ENCODE data around the gene GRB10. TPM values are rescaled to one million over a fixed set of nuclear protein-coding genes. Genes with fewer than 3 reads are reported as not detected.

GRB10 gene
- total and polyA plus RNA-seq, 3 donors from 2014 or later: 54.0 to 81.9 (median 57.7) TPM

- DNase-seq: no peak
- Histone ChIP-seq H3K4me3 (no peak overlapping the region), H3K9me3 (no peaks in the 10 kb centered on the region), H3K36me3 (ENCODE audit: low read depth, missing control alignments) (no peaks in the 10 kb centered on the region), H3K27me3 (no peaks in the 10 kb centered on the region), H3K27ac (no peak overlapping the region), H3K4me1 (no peaks in the 10 kb centered on the region)
- WGBS, 2 donors: 89 to 93% methylated on average over 10 of the region's 10 CpGs
- no peak for TF ChIP-seq POLR2A (IDR thresholded peaks at IDR 0.05)
- intact Hi-C loops (cut with DNase I; ENCODE audit: low total_unique reads): no loop called here
Observed at GRCh38 chr7:50647286-50647980, 135.3 kb downstream of the GRB10 start.

DNA sequence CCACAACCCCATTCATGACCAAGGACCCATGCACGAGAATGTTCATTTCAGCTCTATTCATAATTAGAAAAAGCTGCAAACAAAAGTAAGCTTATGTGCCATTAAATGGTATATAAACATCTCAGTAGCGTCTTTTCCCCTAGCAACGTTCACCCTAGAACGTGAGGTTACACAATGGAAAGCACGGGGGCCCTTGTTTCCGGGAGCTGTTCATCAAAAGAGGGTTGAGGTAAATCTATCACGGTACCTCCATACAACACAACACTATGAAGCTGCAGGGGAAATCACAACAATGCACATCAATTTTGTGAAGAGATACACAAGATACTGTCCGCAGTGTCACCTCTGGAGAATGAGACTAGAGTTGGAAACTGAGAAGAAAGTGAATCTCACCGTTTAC is 136.6 kb downstream of the GRB10 start:
- 93% methylated on average over 9 of the region's 9 CpGs for WGBS, 2 donors
- no peaks in the 10 kb centered on the region for H3K9me3 ChIP-seq
- intact Hi-C loops (cut with DNase I; ENCODE audit: low total_unique reads): no loop called here

GRCh38 chr7:50645186-50645585 is 137.5 kb downstream of the GRB10 start:
- Histone ChIP-seq H3K9me3 (no peaks in the 10 kb centered on the region), H3K4me3 (no peak overlapping the region), H3K27ac (no peak overlapping the region), H3K27me3 (no peaks in the 10 kb centered on the region), H3K4me1 (no peaks in the 10 kb centered on the region), H3K36me3 (ENCODE audit: low read depth, missing control alignments) (no peaks in the 10 kb centered on the region)
- TF ChIP-seq POLR2A (IDR thresholded peaks at IDR 0.05): no peak
- TF ChIP-seq CTCF (IDR thresholded peaks at IDR 0.05): no peak
- intact Hi-C loops (cut with DNase I; ENCODE audit: low total_unique reads): no loop called here
- no peak for DNase-seq

More for the DNA sequence above, 136.6 kb downstream of the GRB10 start:
- H3K4me3 ChIP-seq: no peak overlapping the region
- H3K4me1 ChIP-seq: no peaks in the 10 kb centered on the region
- H3K27me3 ChIP-seq: no peaks in the 10 kb centered on the region
- H3K27ac ChIP-seq: no peak overlapping the region
- no peaks in the 10 kb centered on the region for H3K36me3 ChIP-seq (ENCODE audit: low read depth, missing control alignments)
- TF ChIP-seq CTCF (IDR thresholded peaks at IDR 0.05) (no peak), POLR2A (IDR thresholded peaks at IDR 0.05) (no peak)
- DNase-seq: no peak

GRCh38 chr7:50644586-50644985 is 138.1 kb downstream of the GRB10 start:
- H3K4me3 ChIP-seq: no peak overlapping the region
- DNase-seq: no peak
- no peaks in the 10 kb centered on the region for H3K4me1 ChIP-seq
- 94% methylated on average over 5 of the region's 5 CpGs for WGBS, 2 donors
- H3K27me3 ChIP-seq: no peaks in the 10 kb centered on the region
- no peak for TF ChIP-seq CTCF (IDR thresholded peaks at IDR 0.05)
- TF ChIP-seq POLR2A (IDR thresholded peaks at IDR 0.05): no peak
- H3K9me3 ChIP-seq: no peaks in the 10 kb centered on the region
- H3K36me3 ChIP-seq (ENCODE audit: low read depth, missing control alignments): no peaks in the 10 kb centered on the region
- intact Hi-C loops (cut with DNase I; ENCODE audit: low total_unique reads): no loop called here
- H3K27ac ChIP-seq: no peak overlapping the region

DNA sequence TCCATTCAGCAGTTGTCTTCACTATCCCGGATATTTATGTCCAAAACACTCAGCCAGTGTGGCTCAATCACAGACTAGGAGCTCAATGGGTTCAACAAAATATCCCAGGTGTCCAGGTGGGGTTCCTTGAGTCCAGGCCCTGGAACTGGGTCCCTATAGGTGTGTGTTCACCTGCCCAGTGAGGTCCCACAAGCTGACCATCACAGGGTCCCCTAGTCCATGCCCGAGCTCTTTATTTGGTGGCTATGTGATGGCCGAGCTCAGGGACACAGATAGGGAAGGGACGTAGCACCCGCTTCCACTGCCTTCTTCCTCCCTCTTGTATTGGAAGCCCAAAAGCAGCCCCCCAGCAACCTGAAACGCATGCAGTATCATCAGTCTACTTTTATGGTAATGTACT is 138.6 kb downstream of the GRB10 start:
- 93 to 96% methylated on average over 6 of the region's 6 CpGs for WGBS, 2 donors
- Histone ChIP-seq H3K36me3 (ENCODE audit: low read depth, missing control alignments) (no peaks in the 10 kb centered on the region), H3K27ac (no peak overlapping the region), H3K27me3 (no peaks in the 10 kb centered on the region), H3K9me3 (no peaks in the 10 kb centered on the region), H3K4me1 (no peaks in the 10 kb centered on the region), H3K4me3 (no peak overlapping the region)
- DNase-seq: no peak
- TF ChIP-seq POLR2A (IDR thresholded peaks at IDR 0.05): no peak
- intact Hi-C loops (cut with DNase I; ENCODE audit: low total_unique reads): no loop called here

Data from testis (tissue), 3 donors.